Heart right ventricle (tissue), 16 donors: Measurements from ENCODE around the gene ATP11A. TPM values are rescaled to one million over a fixed set of nuclear protein-coding genes. Genes with fewer than 3 reads are reported as not detected.

Experiments
- ATAC-seq, 8 donors: fragments of 200-7000 bp; cut with Tn5 transposase; one replicate each; pipeline ENCODE4 v1.9.1; 2020; ENCODE audit warnings: mild to moderate bottlenecking in 8 of 8, moderate library complexity in 8 of 8, moderate number of reproducible peaks in 1 of 8
- DNase-seq, 2 donors: peaks; one replicate each; pipeline ENCODE4 v3.0.0-alpha.2; 2020
- H3K27ac ChIP-seq, 10 donors: fragments of 200-600 bp; sonication (generic) in 2 of 10; one replicate each; pipeline versions ENCODE4 v1.5.0 to v1.8.0; 2020 to 2022; ENCODE audit warnings: mild to moderate bottlenecking in 3 of 10
- H3K27me3 ChIP-seq, 7 donors: fragments of 200-600 bp; one replicate each; pipeline ENCODE4 v1.8.0; 2021 to 2022; ENCODE audit warnings: mild to moderate bottlenecking in 2 of 7
- H3K36me3 ChIP-seq, 9 donors: fragments of 200-600 bp; sonication (generic) in 1 of 9; one replicate each; pipeline versions ENCODE4 v1.5.0 to v1.8.0; 2020 to 2022; ENCODE audit warnings: mild to moderate bottlenecking in 2 of 9
- H3K4me1 ChIP-seq, 9 donors: fragments of 200-600 bp; sonication (generic) in 1 of 9; one replicate each; pipeline versions ENCODE4 v1.5.0 to v1.8.0; 2020 to 2022; ENCODE audit warnings: mild to moderate bottlenecking in 4 of 9
- H3K4me3 ChIP-seq, 10 donors: fragments of 200-600 bp; sonication (generic) in 2 of 10; one replicate each; pipeline versions ENCODE4 v1.5.0 to v1.8.0; 2020 to 2022; ENCODE audit warnings: mild to moderate bottlenecking in 7 of 10, moderate library complexity in 2 of 10
- H3K9me3 ChIP-seq, 11 donors: fragments of 200-600 bp in 10 of 11; sonication (generic) in 2 of 11; one replicate each; pipeline versions ENCODE4 v1.5.0 to v1.8.0; 2013 to 2022; ENCODE audit warnings: mild to moderate bottlenecking in 2 of 11, control low read depth in 1 of 11, moderate library complexity in 1 of 11
- CTCF ChIP-seq, 9 donors: fragments of 200-600 bp; sonication (generic) in 2 of 9; IDR thresholded peaks; one replicate each; pipeline versions ENCODE4 v1.5.0 to v1.8.0; 2021 to 2022; ENCODE audit warnings: antibody characterized with exemption in 9 of 9, mild to moderate bottlenecking in 5 of 9, moderate library complexity in 1 of 9
- WGBS, 2 donors: extraction: QIAGEN DNeasy Blood & Tissue Kit; methylation state at CpG; one replicate each; pipeline ENCODE4 v1.1.7; 2013; ENCODE audit warnings: inconsistent platforms in 1 of 2; 5-methylcytosine and 5-hydroxymethylcytosine counted together
- intact Hi-C, 10 donors: fragments of 100-400 bp; cut with DNase I; formaldehyde crosslinking; loops; one replicate each; pipeline versions ENCODE4 v1.11.1 to v1.14.2; 2022
- polyA plus RNA-seq, 2 donors: library from polyadenylated mRNA; stranded (reverse); fragments of 200-250 nt; gene quantifications; one replicate each; pipeline ENCODE4 v1.2.3, GENCODE V29; 2013
- total RNA-seq, 10 donors: library from RNA; stranded (reverse); fragmentation: NEBNext Ultra II Directional in 3 of 10; extraction: Animal tissue kit (Norgen Biotek cat#: 25700) in 3 of 10; gene quantifications; one replicate each; pipeline versions ENCODE4 v1.2.1 to v1.2.4, GENCODE V29; 2021 to 2023
- donor health status: Arrhythmogenic right ventricular cardiomyopathy.
- donor health status: ischemic (EF 13 %, LVEDD 7.1; RV severe dilation, severe dysfunction).
- donor health status: healthy with polysubstance abuse.
- donor health status: DM: no; HTN: yes; CAD: no.
- donor health status: DM: no; HTN: no; CAD: no.
- donor health status: ischemic (EF 25% LVEDD 6.9; RV normal size, moderate dysfunction).
- donor health status: ischemic (EF 25% LVEDD 5.7; RV mildly dilated, moderate dysfunction).
- donor health status: healthy.
- donor health status: DM: yes; HTN: yes; CAD: no.
- donor health status: Ischemic cardiomyopathy.
- donor health status: ischemic (EF 35%, LVEDD 5.7; RV mildly dilated, moderate dysfunction).
- donor health status: nonischemic (EF 11% LVEDD 7.7; RV severe dilation, severe dysfunction).
- donor health status: DM: yes; HTN: yes; CAD: no.
- donor health status: PGD.
- donor health status: ischemic (EF 29% LVEDD 5.4; RV normal size, mild dysfunction).
- donor health status: nonischemic (EF 23%, LVEDD 6.1; RV moderate dilation, normal function).

Gene ATP11A
- total and polyA plus RNA-seq, 12 donors: 20.0 to 164 (median 107) TPM

DNA sequence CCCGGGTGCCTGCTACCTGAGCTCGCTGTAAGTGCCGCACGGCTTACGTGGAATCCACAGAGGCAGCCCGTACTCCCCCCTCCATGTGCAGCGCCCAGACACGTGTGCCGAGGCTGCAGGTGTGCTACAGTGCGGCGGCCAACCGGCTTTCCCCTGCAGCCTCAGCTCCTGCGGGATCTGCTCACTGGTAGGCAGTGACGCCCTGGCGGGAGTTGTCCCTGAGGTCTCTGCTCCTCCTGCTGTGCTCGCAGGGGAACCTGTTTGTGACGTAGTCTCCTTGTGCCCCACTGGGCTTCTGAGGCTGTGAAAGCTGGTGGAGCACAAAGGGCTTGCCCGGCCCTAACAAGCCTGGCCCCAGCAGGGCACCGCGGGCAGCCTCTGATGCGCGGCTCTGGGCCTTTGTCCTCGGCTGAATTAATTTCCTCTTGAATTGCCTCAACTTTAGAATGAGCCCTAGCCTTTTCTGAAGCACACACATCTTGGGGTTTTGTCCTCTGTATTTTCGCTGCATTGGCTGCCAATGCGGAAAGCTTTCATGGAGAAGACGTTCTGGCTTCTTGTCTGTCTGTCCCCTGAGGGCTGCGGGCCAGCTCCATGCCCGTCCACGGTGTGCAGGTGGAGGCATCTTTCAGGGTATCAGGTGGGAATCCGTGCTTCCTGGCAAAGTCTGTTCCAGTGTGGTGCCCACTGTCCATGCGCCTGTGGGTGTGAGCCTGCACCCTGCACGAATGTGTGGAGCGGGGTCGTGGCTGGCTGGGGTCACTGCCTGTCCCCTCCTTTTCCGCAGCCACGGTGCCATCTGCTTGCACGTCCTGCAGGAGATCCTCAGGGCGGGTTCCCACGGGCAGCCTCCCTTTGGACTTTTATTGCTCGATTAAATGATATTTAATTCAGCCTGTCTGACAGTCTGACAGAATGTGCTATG, 201.9 kb downstream of the ATP11A start:
- Histone ChIP-seq H3K27me3 (peaks cover 0 to 51% (median 25%) of the 10 kb centered on the region in 7 donors), H3K36me3 (no peaks in the 10 kb centered on the region), H3K4me1 (peaks cover 7 to 35% (median 25%) of the 10 kb centered on the region in 9 donors), H3K9me3 (no peaks in the 10 kb centered on the region), H3K4me3 (no peak overlapping the region), H3K27ac (no peak overlapping the region)
- no peak for DNase-seq
- 77 to 81% methylated on average over 40 of the region's 40 CpGs for WGBS, 2 donors
- ATAC-seq: no peak
- intact Hi-C loops: no loop called here
- no peak for TF ChIP-seq CTCF (IDR thresholded peaks at IDR 0.05)

DNA sequence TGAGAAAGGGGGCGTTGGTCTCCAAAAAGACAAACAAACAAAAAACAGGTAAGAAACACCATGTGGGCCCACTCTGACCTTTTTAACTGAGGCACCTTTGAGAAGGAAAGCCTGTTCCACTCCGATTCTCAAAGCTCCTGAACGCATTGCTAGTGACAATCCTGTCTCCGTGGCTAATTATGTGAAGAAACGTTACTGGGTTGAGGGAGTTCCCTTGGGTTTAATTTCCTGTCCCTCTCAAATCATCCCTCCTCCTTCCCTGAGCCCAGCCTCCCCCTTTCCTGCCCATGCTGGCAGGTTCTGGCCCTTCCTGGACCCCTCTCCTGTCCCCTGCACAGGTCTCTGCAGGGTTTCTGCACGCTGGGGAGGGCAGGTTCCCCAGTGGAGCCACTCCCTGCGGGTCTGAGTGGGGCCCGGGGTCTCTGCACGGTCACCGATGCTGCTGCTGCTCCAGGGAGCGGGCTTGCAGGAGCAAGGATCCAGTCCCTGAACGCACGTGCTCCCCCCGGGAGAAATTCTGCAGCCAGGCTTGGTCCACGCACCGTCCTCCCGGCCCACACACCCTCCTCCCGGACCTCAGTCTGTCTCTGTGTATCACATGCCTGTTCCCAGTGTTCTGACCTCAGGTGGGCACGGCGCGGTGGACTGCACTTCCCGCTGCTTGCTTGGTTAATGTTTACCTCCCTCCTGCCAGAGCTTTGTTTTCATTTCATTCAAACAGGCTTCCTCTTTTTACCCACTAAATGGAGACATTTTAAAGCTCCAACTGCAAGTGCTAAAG, 202.8 kb downstream of the ATP11A start:
- Histone ChIP-seq H3K9me3 (no peaks in the 10 kb centered on the region), H3K4me3 (no peak overlapping the region), H3K27ac (no peak overlapping the region), H3K4me1 (peaks cover 7 to 33% (median 25%) of the 10 kb centered on the region in 9 donors), H3K36me3 (no peaks in the 10 kb centered on the region), H3K27me3 (peaks cover 0 to 56% (median 25%) of the 10 kb centered on the region in 7 donors)
- intact Hi-C loops: no loop called here
- WGBS, 2 donors: 32 to 45% methylated on average over 22 of the region's 22 CpGs
- ATAC-seq (no peak), DNase-seq (no peak)
- no peak for TF ChIP-seq CTCF (IDR thresholded peaks at IDR 0.05)

DNA sequence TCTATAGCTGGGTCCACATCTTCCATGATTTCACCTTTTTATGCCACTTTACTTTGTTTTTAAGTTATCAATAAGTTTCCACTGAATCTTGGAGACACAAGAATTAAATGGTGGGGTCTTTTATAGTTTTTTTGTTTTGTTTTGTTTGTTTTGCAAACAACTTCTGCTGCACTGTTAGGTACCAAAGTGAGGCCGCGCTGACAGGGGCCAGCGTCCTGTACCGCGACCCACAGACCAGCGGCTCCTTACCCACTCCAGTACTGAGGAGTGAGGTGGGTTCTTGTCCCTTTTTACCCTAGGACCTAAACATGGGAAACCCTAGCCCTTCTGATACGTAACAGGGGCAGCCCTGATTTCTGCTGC, 203.3 kb downstream of the ATP11A start:
- DNase-seq (no peak), ATAC-seq (peak in 1 of 8 donors; percentile 1)
- intact Hi-C loops: no loop called here
- H3K4me3 ChIP-seq: peak overlapping the region in 1 of 10 donors; percentile 42
- H3K27ac ChIP-seq: no peak overlapping the region
- H3K27me3 ChIP-seq: peaks cover 0 to 56% (median 25%) of the 10 kb centered on the region in 7 donors
- TF ChIP-seq CTCF (IDR thresholded peaks at IDR 0.05): no peak
- no peaks in the 10 kb centered on the region for H3K9me3 ChIP-seq
- WGBS, 2 donors: 72 to 74% methylated on average over 7 of the region's 7 CpGs
- H3K36me3 ChIP-seq: no peaks in the 10 kb centered on the region
- H3K4me1 ChIP-seq: peaks cover 7 to 33% (median 25%) of the 10 kb centered on the region in 9 donors
